Heart right ventricle (tissue), 16 donors: Measurements from ENCODE around the gene LUC7L2. TPM values are rescaled to one million over a fixed set of nuclear protein-coding genes. Genes with fewer than 3 reads are reported as not detected.

Experiments
- ATAC-seq, 8 donors: fragments of 200-7000 bp; cut with Tn5 transposase; one replicate each; pipeline ENCODE4 v1.9.1; 2020; ENCODE audit warnings: mild to moderate bottlenecking in 8 of 8, moderate library complexity in 8 of 8, moderate number of reproducible peaks in 1 of 8
- DNase-seq, 2 donors: peaks; one replicate each; pipeline ENCODE4 v3.0.0-alpha.2; 2020
- H3K27ac ChIP-seq, 10 donors: fragments of 200-600 bp; sonication (generic) in 2 of 10; one replicate each; pipeline versions ENCODE4 v1.5.0 to v1.8.0; 2020 to 2022; ENCODE audit warnings: mild to moderate bottlenecking in 3 of 10
- H3K27me3 ChIP-seq, 7 donors: fragments of 200-600 bp; one replicate each; pipeline ENCODE4 v1.8.0; 2021 to 2022; ENCODE audit warnings: mild to moderate bottlenecking in 2 of 7
- H3K36me3 ChIP-seq, 9 donors: fragments of 200-600 bp; sonication (generic) in 1 of 9; one replicate each; pipeline versions ENCODE4 v1.5.0 to v1.8.0; 2020 to 2022; ENCODE audit warnings: mild to moderate bottlenecking in 2 of 9
- H3K4me1 ChIP-seq, 9 donors: fragments of 200-600 bp; sonication (generic) in 1 of 9; one replicate each; pipeline versions ENCODE4 v1.5.0 to v1.8.0; 2020 to 2022; ENCODE audit warnings: mild to moderate bottlenecking in 4 of 9
- H3K4me3 ChIP-seq, 10 donors: fragments of 200-600 bp; sonication (generic) in 2 of 10; one replicate each; pipeline versions ENCODE4 v1.5.0 to v1.8.0; 2020 to 2022; ENCODE audit warnings: mild to moderate bottlenecking in 7 of 10, moderate library complexity in 2 of 10
- H3K9me3 ChIP-seq, 11 donors: fragments of 200-600 bp in 10 of 11; sonication (generic) in 2 of 11; one replicate each; pipeline versions ENCODE4 v1.5.0 to v1.8.0; 2013 to 2022; ENCODE audit warnings: mild to moderate bottlenecking in 2 of 11, control low read depth in 1 of 11, moderate library complexity in 1 of 11
- CTCF ChIP-seq, 9 donors: fragments of 200-600 bp; sonication (generic) in 2 of 9; IDR thresholded peaks; one replicate each; pipeline versions ENCODE4 v1.5.0 to v1.8.0; 2021 to 2022; ENCODE audit warnings: antibody characterized with exemption in 9 of 9, mild to moderate bottlenecking in 5 of 9, moderate library complexity in 1 of 9
- WGBS, 2 donors: extraction: QIAGEN DNeasy Blood & Tissue Kit; methylation state at CpG; one replicate each; pipeline ENCODE4 v1.1.7; 2013; ENCODE audit warnings: inconsistent platforms in 1 of 2; 5-methylcytosine and 5-hydroxymethylcytosine counted together
- intact Hi-C, 10 donors: fragments of 100-400 bp; cut with DNase I; formaldehyde crosslinking; loops; one replicate each; pipeline versions ENCODE4 v1.11.1 to v1.14.2; 2022
- polyA plus RNA-seq, 2 donors: library from polyadenylated mRNA; stranded (reverse); fragments of 200-250 nt; gene quantifications; one replicate each; pipeline ENCODE4 v1.2.3, GENCODE V29; 2013
- total RNA-seq, 10 donors: library from RNA; stranded (reverse); fragmentation: NEBNext Ultra II Directional in 3 of 10; extraction: Animal tissue kit (Norgen Biotek cat#: 25700) in 3 of 10; gene quantifications; one replicate each; pipeline versions ENCODE4 v1.2.1 to v1.2.4, GENCODE V29; 2021 to 2023
- donor health status: Arrhythmogenic right ventricular cardiomyopathy.
- donor health status: ischemic (EF 13 %, LVEDD 7.1; RV severe dilation, severe dysfunction).
- donor health status: healthy with polysubstance abuse.
- donor health status: DM: no; HTN: yes; CAD: no.
- donor health status: DM: no; HTN: no; CAD: no.
- donor health status: ischemic (EF 25% LVEDD 6.9; RV normal size, moderate dysfunction).
- donor health status: ischemic (EF 25% LVEDD 5.7; RV mildly dilated, moderate dysfunction).
- donor health status: healthy.
- donor health status: DM: yes; HTN: yes; CAD: no.
- donor health status: Ischemic cardiomyopathy.
- donor health status: ischemic (EF 35%, LVEDD 5.7; RV mildly dilated, moderate dysfunction).
- donor health status: nonischemic (EF 11% LVEDD 7.7; RV severe dilation, severe dysfunction).
- donor health status: DM: yes; HTN: yes; CAD: no.
- donor health status: PGD.
- donor health status: ischemic (EF 29% LVEDD 5.4; RV normal size, mild dysfunction).
- donor health status: nonischemic (EF 23%, LVEDD 6.1; RV moderate dilation, normal function).

The LUC7L2 gene
- total and polyA plus RNA-seq, 12 donors: 26.6 to 52.7 (median 47.8) TPM

GRCh38 chr7:139471740-139472353 lies 112.2 kb downstream of the LUC7L2 start:
- no peak for DNase-seq
- H3K36me3 ChIP-seq: no peaks in the 10 kb centered on the region
- TF ChIP-seq CTCF (IDR thresholded peaks at IDR 0.05): no peak
- peaks cover 0 to 19% (median 10%) of the 10 kb centered on the region in 11 donors for H3K9me3 ChIP-seq
- no peak overlapping the region for H3K27ac ChIP-seq
- ATAC-seq: no peak
- peaks cover 0 to 2% (median 0%) of the 10 kb centered on the region in 7 donors for H3K27me3 ChIP-seq
- no peak overlapping the region for H3K4me3 ChIP-seq
- intact Hi-C loops: no loop called here
- H3K4me1 ChIP-seq: no peaks in the 10 kb centered on the region
- WGBS, 2 donors: 65 to 67% methylated on average over 7 of the region's 7 CpGs

Other genes with a start within 250 kb of the LUC7L2 start
- 10 to 100 TPM; 12.6 to 27.0 (median 22.3) TPM for gene UBN2, start 128.7 kb upstream of the LUC7L2 start, total RNA-seq
- gene UBN2, start 128.7 kb upstream of the LUC7L2 start, polyA plus RNA-seq: 1 to 10 TPM; 1.3 to 4.6 TPM
- gene FMC1, start 18.6 kb upstream of the LUC7L2 start, total RNA-seq: 10 to 100 TPM; 24.9 to 61.3 (median 42.2) TPM
- gene FMC1, start 18.6 kb upstream of the LUC7L2 start, polyA plus RNA-seq: 10 to 100 TPM; 41.9 to 96.3 TPM
- gene KLRG2, start 123.8 kb downstream of the LUC7L2 start, total RNA-seq: under 1 TPM in 1 of 10 donors, not detected in 9; 0.11 TPM
- not detected for gene KLRG2, start 123.8 kb downstream of the LUC7L2 start, polyA plus RNA-seq
- gene CLEC2L, start 163.8 kb downstream of the LUC7L2 start, total RNA-seq: under 1 TPM in 2 of 10 donors, not detected in 8; 0.28 to 0.97 TPM
- gene CLEC2L, start 163.8 kb downstream of the LUC7L2 start, polyA plus RNA-seq: under 1 TPM in 1 of 2 donors, not detected in 1; 0.03 TPM